GM19351 (cell line): ENCODE measurements around the gene RAB5IF.
A peak's percentile ranks its signal among the peaks of the same experiment; 100 is the strongest.
"Not testable (repeated sequence)": the region's sequence is repeated elsewhere in the genome, so short reads cannot be mapped to it uniquely, and the experiment has no call there.

Experiments
- ATAC-seq: cut with Tn5 transposase; IDR thresholded peaks from one replicate; pipeline ENCODE4 v1.9.1; 2021; ENCODE audit warnings: mild to moderate bottlenecking, moderate library complexity; ENCODE audit not compliant: unreplicated experiment

The RAB5IF gene

DNA sequence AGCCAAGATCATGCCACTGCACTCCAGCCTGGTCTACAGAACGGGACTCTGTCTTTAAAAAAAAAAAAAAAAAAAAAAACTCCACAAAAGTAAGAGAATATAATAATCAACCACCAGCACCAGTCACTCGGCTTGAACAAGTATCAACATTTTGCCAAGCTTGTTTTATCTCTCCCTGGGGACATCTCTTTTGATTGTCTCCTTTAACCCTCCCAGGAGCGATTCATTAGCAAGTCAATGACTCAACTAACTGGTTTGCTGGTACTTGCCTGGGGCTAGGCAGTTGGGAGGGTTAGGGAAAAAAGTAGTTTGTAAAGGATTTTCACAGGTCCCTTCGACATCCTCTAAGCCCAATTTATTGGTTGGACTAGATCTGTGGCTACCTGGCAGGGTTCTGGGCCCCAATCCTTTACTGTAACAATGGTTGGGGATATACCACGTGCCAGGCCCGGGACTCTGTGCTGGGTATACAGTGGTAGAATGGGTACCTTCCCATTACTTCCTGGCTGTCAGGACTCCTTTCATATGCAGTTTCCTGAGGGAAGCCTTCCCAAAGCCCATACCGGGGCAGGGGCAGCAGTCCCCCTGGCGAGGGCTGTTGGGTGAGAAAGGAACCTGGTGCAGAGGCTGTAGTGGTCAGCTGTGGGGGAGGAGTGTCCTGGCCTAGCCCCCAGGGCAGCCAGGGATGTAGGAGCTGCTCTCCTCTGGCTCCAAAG is 20.0 kb upstream of the RAB5IF start:
- ATAC-seq, result no peak

DNA sequence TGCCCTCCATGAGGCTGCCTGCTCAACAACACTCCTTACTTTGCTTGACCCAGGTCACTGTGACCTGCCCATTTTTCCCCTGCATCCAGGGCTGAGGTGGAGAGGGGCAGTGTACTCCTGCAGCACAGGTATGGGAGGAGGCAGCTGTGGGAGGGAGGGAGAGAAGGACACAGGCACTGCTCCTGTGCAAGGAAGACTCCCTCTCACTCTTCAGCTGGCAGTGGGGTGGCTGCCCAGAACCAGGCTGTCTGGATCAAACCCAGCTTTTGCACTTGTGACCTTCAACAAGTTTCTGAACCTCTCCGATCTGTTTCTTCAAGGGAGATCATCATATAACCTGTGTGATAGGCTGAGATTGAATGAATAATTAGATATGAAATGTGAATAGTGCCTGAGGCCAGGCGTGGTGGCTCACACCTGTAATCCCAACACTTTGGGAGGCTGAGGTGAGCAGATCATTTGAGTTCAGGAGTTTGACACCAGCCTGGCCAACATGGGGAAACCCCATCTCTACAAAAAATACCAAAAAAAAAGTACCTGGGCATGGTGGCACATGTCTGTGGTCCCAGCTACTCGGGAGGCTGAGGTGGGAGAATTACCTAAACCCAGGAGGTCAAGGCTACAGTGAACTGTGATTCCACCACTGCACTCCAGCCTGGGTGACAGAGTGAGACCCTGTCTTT is 18.1 kb upstream of the RAB5IF start:
- ATAC-seq, result no peak

DNA sequence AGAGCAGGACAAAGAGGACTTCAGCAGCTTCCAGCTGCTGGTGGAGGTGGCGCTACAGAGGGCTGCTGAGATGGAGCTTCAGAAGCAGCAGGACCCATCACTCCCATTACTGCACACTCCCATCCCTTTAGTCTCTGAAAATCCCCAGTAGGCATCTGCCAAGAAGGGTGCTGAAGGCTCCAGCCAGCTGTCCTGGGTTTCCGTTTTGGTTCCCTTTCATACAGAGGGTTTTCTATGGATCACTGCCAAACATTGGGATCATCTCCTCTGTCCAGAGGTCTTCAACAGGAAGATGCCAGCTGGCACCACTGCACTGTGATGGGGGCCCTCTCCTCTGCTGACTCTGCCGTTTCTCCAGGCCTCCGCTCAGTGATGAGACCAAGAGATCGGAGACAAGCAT is 14.3 kb upstream of the RAB5IF start:
- ATAC-seq, result no peak

DNA sequence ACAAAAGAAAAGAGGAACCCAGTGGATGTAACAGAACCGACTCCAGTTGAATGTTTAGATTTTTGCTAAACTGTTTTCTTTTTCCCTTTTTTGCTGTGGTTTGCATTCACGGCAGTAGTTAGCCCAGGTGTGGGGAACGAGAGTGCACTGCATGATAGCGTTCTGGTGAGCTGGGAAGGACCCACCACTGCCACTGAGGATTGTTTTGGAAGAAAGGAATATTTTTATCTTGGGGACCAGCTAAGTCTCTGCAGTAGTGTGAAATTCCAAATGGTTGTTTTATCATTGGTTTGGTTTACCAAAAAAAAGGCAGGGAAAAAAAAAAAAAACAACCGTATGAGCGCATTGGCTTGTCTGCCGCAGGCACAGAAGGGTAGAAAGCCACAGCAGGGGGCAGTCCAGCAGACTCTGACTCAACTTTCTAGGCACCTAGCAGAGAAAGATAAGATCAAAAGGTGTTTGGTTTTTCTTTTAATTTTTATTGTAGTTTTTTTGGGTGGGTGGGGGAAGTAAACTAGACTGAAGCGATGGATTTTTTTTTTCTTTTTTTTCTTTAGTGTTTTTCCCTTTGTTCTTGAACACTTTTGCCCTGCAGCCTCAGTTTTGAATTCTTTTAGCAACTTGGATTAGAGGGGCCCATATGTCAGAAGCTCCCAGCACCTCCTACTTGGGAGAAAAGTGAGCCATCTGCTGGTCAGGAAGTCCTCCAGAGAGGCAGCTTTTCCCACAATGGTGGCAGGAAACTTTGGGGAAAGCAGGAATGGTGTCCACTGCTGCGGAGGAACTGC is 13.5 kb upstream of the RAB5IF start:
- ATAC-seq, result no peak

DNA sequence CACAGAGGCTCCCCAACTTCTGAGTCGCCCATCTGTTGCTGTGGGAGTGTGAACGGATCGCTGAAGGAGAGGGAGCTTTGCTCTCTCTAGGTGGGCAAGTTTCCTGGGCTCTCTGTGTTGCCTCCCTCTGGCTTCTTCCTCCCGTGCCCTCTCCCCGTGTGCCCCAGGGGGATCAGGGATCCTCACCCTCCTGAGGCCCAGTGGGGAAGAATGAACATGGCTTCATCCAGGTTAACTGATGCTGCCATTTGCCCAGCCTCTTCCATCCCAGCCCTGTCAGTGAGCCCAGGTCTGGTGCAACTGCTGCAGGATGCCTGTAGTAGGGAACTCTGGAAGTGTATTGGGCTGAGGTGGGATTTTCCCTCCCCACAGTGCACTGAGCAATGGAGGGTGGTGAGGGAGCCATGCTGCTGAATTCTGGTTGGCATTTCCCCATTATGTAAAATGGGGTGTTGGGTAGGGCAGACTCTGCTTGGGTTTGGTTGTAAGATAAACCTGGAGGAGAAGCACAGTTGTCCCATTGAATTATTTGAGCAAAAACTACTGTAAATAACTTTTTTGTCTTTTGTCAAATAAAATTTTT is 12.1 kb upstream of the RAB5IF start:
- ATAC-seq, result no peak

DNA sequence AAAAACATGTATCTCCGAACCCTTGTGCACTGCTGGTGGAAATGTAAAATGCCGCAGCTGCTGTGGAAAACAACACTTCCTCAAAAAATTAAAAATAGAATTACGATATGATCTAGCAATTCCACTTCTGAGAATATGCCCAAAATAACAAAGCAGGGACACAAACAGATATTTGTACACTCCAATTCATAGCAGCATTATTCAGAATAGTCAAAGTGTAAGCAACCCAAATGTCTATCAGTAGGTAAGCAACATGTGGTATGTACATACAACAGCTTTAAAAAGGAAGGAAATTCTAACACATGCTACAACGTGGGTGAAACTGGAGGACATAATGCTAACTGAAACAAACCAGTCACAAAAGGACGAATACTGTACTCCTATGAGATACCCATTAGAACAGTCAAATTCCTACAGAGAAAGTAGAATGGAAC is 5.7 kb upstream of the RAB5IF start:
- ATAC-seq, result no peak

DNA sequence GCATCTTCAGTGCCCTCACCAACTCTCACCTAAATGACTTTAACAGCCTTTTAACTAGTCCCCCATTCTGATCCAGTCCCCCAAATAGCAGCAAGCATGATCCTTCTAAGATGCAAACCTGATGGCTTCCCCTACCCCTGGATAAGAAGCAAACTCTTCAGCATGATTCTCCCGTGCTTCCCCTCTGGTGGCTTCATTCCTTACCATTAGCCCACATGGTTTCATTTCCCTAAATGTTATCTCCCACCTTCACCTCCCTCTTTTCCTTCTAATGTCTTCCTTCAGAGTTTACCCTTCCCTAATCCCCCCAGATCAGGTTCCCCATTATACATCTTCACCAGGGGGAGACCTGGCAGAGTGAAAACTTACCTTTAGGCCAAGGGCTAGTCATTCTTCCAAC is 4.0 kb upstream of the RAB5IF start:
- ATAC-seq, result no peak

DNA sequence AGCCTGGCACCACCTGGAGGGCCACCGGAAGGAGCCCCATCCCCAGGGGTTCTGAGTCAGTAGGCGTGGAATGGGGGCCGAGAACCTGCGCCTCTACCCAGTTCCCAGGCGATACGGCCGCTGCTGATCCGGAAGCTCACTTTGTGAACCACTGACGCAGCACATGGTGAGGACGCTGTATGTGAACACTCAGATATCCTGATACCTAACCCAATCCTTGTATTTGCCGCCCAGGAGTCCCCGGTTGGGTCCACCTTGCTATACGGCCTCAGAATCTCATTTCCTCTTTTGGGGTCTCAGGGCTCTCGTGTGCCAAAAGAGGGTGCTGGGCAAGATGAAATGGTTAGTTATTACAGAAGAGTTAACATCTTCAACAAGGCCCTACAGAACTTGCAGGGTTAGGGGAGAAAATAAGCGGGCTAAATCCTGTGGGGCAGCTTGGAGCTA is 604 bp upstream of the RAB5IF start:
- ATAC-seq, result peak; percentile 31

DNA sequence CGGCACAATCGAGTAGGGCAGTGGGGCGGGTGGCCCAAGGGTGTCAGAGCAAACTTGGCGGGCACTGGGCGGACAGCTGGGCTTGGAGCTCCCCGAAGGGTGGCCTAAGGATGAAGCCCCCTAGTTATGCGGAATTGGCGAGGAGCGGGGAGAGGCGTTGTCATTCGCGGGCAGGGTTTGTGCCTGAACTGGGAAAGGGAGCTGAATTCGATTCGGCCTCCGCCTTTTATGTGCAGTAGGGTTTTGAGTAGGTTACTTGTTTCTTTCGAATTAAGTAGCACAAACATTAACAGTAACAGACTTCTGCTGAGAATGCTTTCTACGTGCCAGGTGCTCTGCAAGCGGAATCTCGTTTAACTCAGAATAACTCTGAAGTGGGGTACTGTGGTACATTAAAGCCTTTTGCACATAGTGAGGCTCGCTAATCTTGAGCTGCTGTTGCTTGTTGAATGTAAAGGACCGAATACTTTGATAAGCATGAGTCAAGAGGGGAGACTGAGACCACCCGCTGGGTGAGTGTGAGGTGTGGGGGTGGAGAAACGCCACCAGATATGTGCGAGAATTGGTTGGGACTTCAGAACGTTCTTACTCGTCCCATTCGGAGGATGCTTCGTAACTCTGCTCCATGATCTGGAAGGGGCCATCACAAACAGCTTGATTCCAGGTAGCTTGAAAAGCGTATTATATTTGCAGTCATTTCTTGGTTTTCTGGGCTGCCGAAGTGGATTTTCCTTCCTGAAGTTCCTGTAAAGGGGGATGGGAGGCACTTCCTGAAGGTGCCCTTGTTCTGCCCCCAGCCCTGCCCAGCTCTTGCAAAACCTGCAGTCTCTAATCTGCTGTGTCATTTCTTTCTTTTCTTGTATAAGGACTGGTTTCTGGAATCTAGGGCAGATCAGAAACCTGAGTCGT is 833 bp downstream of the RAB5IF start:
- ATAC-seq, result peak; percentile 1

DNA sequence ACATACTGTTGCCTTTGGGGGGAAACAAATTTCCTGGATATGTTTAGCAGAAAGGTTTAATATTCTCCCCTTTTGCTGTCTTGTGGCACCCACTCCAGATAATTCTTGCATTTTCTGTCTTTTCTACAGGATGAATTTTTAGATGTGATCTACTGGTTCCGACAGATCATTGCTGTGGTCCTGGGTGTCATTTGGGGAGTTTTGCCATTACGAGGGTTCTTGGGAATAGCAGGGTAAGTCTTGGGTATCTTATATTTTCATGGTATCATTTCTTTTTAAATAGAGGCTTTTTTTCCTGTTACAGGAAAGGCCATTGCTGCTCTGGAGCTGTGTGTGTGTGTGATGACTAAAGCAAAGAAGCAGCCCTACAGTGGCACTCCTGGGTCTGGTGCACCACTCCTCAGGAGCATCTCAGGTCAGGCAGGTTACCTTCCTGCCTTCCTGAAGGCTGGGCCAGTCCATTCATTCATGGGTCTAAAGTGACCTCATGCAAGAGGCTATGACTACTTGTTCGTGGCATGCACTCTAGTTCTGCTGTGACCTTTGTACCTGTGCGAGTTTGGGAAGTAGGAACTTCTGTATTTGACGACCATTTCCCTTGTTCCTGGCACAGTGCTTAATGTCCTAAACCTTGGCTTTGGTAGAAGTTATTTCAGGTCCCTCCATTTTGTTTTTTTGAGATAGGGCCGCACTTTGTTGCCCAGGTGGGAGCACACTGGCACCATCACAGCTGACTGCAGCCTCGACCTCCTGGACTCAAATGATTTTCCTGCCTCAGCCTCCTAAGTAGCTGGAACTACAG is 2.2 kb downstream of the RAB5IF start:
- no peak for ATAC-seq

DNA sequence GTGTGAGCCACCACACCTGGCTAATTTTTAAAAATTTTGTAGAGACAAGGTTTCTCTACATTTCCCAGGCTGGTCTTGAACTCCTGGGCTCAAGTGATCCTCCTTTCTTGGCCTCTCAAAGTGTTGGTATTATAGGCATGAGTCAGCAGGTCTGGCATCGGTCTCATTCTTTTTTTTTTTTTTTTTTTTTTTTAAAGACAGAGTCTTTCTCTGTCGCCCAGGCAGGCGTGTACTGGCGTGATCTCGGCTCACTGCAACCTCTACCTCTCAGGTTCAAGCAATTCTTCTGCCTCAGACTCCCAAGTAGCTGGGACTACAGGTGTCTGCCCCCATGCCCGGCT is 2.8 kb downstream of the RAB5IF start:
- ATAC-seq, result not testable (repeated sequence)

DNA sequence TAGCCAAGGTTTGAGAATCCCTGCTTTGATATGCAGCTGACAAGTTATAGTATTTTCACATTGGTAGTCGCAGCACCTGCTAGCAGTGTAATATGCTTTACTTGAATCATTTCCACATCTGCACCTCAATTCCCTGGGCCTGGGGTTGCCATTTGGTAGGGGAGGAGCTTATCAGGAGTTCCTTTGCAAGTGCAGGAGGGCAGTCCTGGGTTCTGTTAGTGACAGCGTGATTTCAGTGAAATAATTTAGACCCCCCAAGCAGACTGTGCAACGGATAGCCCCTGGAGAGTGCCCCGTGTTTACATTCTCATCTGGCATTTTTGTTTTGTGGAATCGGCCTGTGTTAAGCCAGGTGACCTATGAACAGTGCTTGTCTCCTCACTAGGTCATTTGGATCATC is 6.0 kb downstream of the RAB5IF start:
- ATAC-seq, result no peak

DNA sequence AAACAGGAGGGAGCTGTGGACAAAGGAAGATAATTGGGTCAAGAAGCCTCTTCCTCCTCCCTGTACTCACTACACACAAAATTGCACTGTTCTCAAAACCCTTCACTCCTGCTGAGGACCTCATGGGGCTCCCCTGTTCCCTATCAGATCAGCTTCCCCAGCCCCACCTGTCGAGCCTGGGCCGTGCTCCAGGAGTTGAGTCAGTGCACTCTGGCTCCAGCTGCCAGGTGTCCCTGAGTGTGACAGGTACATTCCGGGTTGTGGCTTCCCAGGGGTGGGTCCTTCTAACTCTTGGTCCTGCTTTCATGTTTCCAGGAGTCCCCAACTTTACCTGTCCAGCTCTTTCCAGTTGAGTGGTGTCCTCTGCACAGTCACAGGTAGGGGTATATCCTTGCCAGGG is 8.4 kb downstream of the RAB5IF start:
- no peak for ATAC-seq

DNA sequence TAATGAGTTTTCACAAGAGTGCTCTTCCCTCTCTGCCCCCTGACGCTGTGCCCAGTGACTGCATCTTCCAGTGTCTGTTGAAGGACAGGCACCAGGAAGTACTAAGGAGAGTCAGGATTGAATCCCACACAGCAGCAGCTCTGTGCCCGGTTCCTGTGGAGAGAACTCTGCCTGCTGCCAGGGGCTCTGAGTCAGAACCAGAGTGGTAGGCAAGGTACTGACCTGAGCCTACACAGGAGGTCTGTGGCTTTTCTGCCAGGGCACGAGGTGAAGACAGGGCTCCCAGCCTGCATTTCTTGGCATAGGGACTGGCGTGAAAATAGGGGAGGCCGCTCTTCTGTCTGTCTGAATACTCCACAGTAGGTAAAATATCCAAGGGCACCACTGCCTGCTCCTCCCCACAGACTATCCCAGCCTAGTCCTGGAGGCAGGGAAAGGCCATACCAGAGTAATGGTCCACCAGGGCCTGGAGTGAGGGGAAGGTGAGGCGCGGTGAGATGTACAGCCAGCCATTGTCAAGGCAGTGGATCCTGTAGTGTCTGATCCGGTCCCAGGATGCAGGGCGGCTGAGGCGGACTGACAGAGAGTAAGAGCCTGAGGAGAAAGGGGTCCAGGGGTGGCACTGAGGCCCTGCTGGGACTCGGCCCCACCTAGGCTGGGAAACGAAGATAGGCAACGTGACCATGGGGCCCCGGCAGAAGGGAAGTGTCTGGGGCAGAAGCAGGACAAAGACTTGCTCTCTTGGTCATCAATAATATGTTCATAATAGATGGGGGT is 9.4 kb downstream of the RAB5IF start:
- ATAC-seq, result no peak

DNA sequence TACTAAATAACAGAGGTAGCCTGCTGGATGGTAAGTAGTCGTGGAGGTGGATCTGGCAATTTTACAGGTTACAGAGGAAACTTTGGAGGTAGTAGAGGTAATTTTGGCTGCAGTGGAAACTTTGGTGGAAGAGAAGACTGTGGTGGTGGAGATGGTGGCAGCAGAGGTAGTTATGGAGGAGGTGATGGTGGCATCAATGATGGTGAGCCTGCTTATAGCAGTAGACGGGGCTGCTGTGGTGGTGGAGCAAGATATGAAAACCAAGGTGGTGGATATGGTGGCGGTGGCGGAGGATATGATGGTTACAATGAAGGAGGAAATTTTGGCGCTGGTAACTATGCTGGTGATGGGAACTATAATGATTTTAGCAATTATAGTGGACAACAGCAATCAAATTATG is 15.3 kb downstream of the RAB5IF start:
- ATAC-seq, result no peak

DNA sequence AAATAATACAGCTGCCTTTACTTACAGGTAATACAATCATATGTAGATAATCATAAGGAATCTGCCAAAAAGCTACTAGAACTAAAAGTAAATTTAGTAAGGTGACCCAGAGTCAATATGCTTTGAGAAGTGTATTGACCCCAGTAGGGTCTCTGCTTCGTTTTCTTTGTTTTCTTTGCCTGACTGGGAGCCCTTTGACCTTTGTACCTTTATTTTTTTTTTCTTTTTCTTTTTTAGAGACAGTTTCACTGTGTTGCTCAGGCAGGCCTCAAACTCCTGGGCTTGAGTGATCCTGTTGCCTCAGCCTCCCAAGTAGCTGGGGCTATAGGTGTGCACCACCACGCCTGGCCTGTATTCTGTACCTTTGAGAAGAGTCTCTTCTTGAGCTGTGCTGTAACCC is 17.9 kb downstream of the RAB5IF start:
- no peak for ATAC-seq

DNA sequence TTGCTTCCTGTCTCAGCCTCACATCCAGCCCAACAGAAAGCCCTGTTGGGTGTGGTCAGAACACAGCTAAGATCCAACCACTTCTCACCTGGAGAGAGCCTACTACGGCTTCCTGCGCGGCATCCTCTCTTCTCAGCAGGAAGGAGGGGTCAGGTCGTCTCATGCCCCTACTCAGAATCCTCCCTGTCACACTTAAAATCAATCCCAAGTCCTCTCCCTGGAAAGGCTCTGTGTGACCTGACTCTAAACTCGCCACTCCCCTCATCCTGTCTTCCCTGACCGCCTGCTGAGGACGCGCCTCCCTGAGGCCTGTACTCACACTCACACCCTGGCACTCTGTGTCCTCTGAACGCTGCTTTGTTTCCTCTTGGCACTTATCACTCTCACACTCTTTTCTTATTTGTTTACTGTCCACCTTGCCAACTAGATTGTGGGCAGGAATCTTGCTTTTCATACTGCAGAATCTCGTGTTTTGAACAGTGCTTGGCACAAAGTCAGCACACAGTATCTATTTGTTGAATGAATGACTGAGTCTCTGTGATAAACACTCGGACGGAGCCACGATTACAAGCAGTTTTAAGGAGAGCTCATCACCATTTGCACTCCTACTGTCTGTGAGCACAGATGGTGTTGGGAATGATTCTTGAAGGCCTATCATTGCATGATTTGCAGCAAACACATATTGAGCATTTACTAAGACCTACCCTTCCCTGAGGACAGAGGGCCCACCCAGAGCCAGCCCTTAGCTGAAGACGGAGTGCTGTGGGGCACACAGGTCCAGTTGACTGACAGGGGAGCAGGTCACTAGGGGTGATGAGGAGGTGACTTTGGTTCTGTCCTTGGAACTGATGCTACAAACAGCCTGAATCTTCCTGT is 18.7 kb downstream of the RAB5IF start:
- no peak for ATAC-seq

DNA sequence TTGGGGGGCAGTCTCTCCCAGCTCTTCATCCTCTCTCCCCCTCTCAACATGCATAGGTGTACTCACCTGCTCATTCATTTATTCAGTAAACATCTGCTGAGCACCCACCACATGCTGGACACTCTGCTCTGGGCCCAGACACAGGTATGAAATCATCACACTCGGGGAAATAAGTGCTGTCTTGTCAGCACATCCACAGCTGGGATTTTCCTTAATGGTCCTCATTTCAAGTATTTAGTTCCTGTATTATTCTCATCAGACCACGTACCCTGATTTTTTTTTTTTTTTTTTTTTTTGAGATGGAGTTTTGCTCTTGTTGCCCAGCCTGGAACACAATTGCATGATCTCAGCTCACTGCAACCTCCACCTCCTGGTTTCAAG is 19.4 kb downstream of the RAB5IF start:
- no peak for ATAC-seq
